Left lung (tissue), 10 donors: ENCODE results near the gene CNPPD1. TPM values are rescaled to one million over a fixed set of nuclear protein-coding genes. Genes with fewer than 3 reads are reported as not detected.

Source experiments
- ATAC-seq: fragments of 200-7000 bp; cut with Tn5 transposase; one replicate; pipeline ENCODE4 v1.9.1; 2020; ENCODE audit warnings: moderate library complexity
- DNase-seq, 4 donors: peaks; one replicate each; pipeline ENCODE4 v3.0.0-alpha.2; 2013 to 2020
- H3K27ac ChIP-seq, 2 donors: fragments of 200-600 bp; sonication (generic) in 1 of 2; one replicate each; pipeline versions ENCODE4 v1.5.0 to v1.8.0; 2020 to 2021
- H3K27me3 ChIP-seq, 2 donors: fragments of 200-600 bp; sonication (generic) in 1 of 2; one replicate each; pipeline versions ENCODE4 v1.5.0 to v1.8.0; 2020 to 2021
- H3K36me3 ChIP-seq, 2 donors: fragments of 200-600 bp; sonication (generic) in 1 of 2; one replicate each; pipeline versions ENCODE4 v1.5.0 to v1.8.0; 2020 to 2021
- H3K4me1 ChIP-seq, 2 donors: fragments of 200-600 bp; one replicate each; pipeline ENCODE4 v1.8.0; 2021
- H3K4me3 ChIP-seq, 2 donors: fragments of 200-600 bp; sonication (generic) in 1 of 2; one replicate each; pipeline versions ENCODE4 v1.5.0 to v1.8.0; 2020 to 2021; ENCODE audit warnings: mild to moderate bottlenecking in 1 of 2
- H3K9me3 ChIP-seq, 2 donors: fragments of 200-600 bp; sonication (generic) in 1 of 2; one replicate each; pipeline versions ENCODE4 v1.5.0 to v1.8.0; 2020 to 2021
- intact Hi-C, 2 donors: fragments of 100-400 bp; cut with DNase I; formaldehyde crosslinking; loops; one replicate each; pipeline versions ENCODE4 v1.11.2 to v1.14.2; 2022
- polyA plus RNA-seq, 6 donors: library from polyadenylated mRNA; unstranded; fragments of 120-200 nt; gene quantifications; one replicate each; pipeline ENCODE4 v1.2.1, GENCODE V29; 2013; ENCODE audit not compliant: insufficient read length in 6 of 6
- total RNA-seq, 2 donors: library from RNA; stranded (reverse); fragmentation: NEBNext Ultra II Directional; extraction: Animal tissue kit (Norgen Biotek cat#: 25700); gene quantifications; one replicate each; pipeline ENCODE4 v1.2.1, GENCODE V29; 2021
- TF ChIP-seq, protein P1 (sequence below), 2 donors: fragments of 200-600 bp; sonication (generic) in 1 of 2; IDR thresholded peaks; one replicate each; pipeline versions ENCODE4 v1.5.0 to v1.8.0; 2021; ENCODE audit warnings: antibody characterized with exemption in 2 of 2
- donor health status: DM: no; HTN: yes; CAD: no.
- donor health status: DM: no; HTN: no; CAD: no.

The CNPPD1 gene
- total and polyA plus RNA-seq, 8 donors, result 34.6 to 68.2 (median 42.0) TPM

DNA sequence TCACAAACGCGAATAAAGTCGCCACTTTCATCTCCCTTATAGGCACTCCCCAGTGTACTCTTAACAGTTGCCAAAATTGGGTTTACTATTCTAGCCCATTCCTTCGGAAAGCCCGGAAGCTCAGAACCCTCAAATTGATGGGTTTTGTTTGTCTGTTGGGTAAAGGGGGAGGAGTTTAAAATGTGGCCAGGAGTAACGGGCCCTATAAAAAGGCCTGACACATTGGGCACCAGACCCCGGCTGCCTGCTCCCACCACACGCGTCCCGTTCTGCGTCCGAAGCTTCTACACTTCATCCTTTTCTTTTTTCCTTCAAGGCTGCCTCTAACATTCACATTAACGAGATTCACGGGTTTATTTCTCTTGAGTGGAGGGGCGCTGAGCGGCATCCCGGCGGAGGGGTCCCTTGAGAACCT, 16.9 kb downstream of the CNPPD1 start:
- no peak for ATAC-seq

DNA sequence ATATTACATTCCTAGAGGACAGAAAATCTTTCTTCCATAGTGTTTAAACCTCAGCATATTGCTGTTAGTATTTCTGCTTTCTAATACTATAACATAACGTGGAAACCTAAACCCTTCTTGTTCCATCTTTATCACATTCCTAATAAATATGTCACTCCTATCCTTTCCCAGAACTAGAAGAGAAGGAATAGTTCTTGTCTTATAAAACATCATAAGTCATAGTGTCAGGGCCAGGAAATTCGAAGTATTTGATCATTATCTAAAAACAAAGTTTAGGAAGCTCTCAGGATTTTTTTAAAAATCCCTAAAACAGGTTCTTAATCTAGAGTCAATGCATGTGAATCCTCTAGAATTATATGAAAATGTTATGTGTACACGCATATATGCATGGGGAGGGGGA, 18.1 kb downstream of the CNPPD1 start:
- no peak for DNase-seq
- intact Hi-C loops, result no loop called here

More for the DNA sequence above, 16.9 kb downstream of the CNPPD1 start:
- Histone ChIP-seq H3K36me3 (peaks cover 0 to 22% of the 10 kb centered on the region in 2 donors), H3K4me3 (peak overlapping the region; percentile 54 to 73), H3K4me1 (peaks cover 4 to 12% of the 10 kb centered on the region in 2 donors), H3K27ac (peak overlapping the region; percentile 93), H3K27me3 (no peaks in the 10 kb centered on the region), H3K9me3 (no peaks in the 10 kb centered on the region)
- intact Hi-C loops, result loop anchor here in 1 of 2 donors (10.0 kb wide), 1 partner anchor 135 kb away; no protein-coding TSS in a partner anchor
- no peak for DNase-seq
- TF ChIP-seq, protein P1, sequence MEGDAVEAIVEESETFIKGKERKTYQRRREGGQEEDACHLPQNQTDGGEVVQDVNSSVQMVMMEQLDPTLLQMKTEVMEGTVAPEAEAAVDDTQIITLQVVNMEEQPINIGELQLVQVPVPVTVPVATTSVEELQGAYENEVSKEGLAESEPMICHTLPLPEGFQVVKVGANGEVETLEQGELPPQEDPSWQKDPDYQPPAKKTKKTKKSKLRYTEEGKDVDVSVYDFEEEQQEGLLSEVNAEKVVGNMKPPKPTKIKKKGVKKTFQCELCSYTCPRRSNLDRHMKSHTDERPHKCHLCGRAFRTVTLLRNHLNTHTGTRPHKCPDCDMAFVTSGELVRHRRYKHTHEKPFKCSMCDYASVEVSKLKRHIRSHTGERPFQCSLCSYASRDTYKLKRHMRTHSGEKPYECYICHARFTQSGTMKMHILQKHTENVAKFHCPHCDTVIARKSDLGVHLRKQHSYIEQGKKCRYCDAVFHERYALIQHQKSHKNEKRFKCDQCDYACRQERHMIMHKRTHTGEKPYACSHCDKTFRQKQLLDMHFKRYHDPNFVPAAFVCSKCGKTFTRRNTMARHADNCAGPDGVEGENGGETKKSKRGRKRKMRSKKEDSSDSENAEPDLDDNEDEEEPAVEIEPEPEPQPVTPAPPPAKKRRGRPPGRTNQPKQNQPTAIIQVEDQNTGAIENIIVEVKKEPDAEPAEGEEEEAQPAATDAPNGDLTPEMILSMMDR (IDR thresholded peaks at IDR 0.05), result no peak

DNA sequence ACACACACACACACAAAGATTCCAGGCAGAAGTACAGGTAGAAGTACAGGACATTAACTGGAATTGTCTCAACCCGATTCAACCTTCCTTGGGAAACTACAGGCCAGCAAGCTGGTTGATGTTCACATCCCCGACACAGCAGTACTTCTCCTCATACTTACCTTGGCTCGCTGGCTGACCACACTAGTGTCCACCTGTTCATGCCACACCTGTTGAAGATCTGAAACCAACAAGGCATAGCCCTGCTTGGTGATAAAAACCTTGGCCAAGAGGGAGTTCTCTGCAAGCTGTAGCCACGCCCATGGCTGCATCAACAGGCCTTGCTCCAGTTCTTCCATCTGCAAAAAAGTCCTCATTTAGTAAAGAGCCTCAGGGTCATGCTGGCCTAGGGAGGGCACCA, 18.7 kb downstream of the CNPPD1 start:
- Histone ChIP-seq H3K9me3 (no peaks in the 10 kb centered on the region), H3K27me3 (no peaks in the 10 kb centered on the region), H3K4me3 (no peak overlapping the region), H3K4me1 (peaks cover 4 to 12% of the 10 kb centered on the region in 2 donors), H3K36me3 (peaks cover 0 to 33% of the 10 kb centered on the region in 2 donors), H3K27ac (no peak overlapping the region)
- DNase-seq (no peak), ATAC-seq (no peak)
- intact Hi-C loops, result no loop called here
- TF ChIP-seq, protein P1 (IDR thresholded peaks at IDR 0.05), result no peak

More for the DNA sequence above, 18.1 kb downstream of the CNPPD1 start:
- ATAC-seq, result no peak
- Histone ChIP-seq H3K4me1 (peaks cover 4 to 12% of the 10 kb centered on the region in 2 donors), H3K36me3 (peaks cover 0 to 29% of the 10 kb centered on the region in 2 donors), H3K27ac (no peak overlapping the region), H3K9me3 (no peaks in the 10 kb centered on the region), H3K4me3 (no peak overlapping the region), H3K27me3 (no peaks in the 10 kb centered on the region)
- TF ChIP-seq, protein P1 (IDR thresholded peaks at IDR 0.05), result no peak

DNA sequence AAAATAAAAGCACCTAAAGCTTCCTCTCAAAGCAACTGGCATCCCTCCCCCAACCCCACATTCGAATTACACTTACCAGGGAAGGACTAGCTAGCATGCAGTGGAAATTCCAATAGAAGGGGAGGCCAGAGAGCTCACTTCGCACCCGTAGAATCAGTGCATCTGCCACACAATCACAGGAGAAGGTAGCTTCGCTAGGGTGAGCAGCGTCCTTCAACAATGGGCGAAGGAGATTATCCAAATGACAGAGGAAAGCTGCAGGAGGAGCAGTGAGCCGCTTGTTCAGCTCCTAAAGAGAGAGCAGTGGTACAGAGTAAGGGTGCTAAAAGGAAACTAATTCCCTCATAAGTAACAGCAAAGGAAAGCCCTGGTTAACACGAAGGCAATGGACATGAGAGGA, 19.3 kb downstream of the CNPPD1 start:
- Histone ChIP-seq H3K27me3 (no peaks in the 10 kb centered on the region), H3K27ac (no peak overlapping the region), H3K4me3 (no peak overlapping the region), H3K9me3 (no peaks in the 10 kb centered on the region), H3K36me3 (peaks cover 0 to 39% of the 10 kb centered on the region in 2 donors), H3K4me1 (peaks cover 4 to 12% of the 10 kb centered on the region in 2 donors)
- ATAC-seq, result no peak
- TF ChIP-seq, protein P1 (IDR thresholded peaks at IDR 0.05), result no peak
- intact Hi-C loops, result no loop called here
- DNase-seq, result no peak

DNA sequence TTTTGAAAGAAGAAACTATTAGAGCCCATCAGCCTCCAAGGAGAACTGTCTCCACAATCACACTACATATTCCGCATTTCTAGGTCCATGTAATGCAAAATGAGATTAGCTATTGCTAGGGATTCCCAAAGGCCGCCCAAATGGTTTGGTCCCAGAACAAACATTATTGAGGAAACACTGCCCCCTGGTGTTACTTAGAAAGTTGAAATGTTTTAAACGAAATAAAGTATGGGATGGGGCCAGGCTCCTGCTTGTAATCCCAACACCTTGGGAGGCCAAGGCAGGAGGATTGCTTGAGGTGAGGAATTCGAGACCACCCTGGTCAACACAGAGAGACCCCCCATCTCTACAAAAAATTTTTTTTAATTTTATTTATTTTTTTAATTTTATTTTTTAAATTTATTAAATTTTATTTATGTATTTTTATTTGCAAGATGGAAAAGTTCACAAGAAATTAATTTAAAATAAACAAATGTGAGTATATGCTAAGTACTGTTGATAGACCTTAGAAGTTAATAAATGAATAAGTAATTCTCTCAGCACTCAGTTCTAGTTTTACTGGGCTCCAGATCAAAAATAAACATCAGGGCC, 21.6 kb downstream of the CNPPD1 start:
- H3K4me1 ChIP-seq, result peaks cover 4 to 6% of the 10 kb centered on the region in 2 donors
- intact Hi-C loops, result no loop called here
- peaks cover 0 to 52% of the 10 kb centered on the region in 2 donors for H3K36me3 ChIP-seq
- H3K4me3 ChIP-seq, result no peak overlapping the region
- DNase-seq (peak in 2 of 4 donors; percentile 60 to 80), ATAC-seq (peak; percentile 73)
- TF ChIP-seq, protein P1 (IDR thresholded peaks at IDR 0.05), result peak; percentile 35 to 51
- no peaks in the 10 kb centered on the region for H3K27me3 ChIP-seq
- H3K27ac ChIP-seq, result no peak overlapping the region
- no peaks in the 10 kb centered on the region for H3K9me3 ChIP-seq
